Measurements from ENCODE around the gene ZNF804B.

GRCh38 chr7:89223900-89224395, 464.4 kb downstream of the ZNF804B start:
- TF ChIP-seq, protein P1, sequence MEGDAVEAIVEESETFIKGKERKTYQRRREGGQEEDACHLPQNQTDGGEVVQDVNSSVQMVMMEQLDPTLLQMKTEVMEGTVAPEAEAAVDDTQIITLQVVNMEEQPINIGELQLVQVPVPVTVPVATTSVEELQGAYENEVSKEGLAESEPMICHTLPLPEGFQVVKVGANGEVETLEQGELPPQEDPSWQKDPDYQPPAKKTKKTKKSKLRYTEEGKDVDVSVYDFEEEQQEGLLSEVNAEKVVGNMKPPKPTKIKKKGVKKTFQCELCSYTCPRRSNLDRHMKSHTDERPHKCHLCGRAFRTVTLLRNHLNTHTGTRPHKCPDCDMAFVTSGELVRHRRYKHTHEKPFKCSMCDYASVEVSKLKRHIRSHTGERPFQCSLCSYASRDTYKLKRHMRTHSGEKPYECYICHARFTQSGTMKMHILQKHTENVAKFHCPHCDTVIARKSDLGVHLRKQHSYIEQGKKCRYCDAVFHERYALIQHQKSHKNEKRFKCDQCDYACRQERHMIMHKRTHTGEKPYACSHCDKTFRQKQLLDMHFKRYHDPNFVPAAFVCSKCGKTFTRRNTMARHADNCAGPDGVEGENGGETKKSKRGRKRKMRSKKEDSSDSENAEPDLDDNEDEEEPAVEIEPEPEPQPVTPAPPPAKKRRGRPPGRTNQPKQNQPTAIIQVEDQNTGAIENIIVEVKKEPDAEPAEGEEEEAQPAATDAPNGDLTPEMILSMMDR (IDR thresholded peaks at IDR 0.05): no peak
- no peak for TF ChIP-seq POLR2A (IDR thresholded peaks at IDR 0.05)

Measured in adrenal gland (tissue), 5 donors.